Stimulated activated CD4-positive, alpha-beta T cell treated with anti-CD3 and anti-CD28 coated beads, Interleukin-2, amount 100 ng/mL, for 48 hours (primary cell): ENCODE data around the gene GLRX3.

Source experiments
- DNase-seq, 2 donors: peaks; one replicate each; pipeline ENCODE4 v3.0.0-alpha.2; 2020

The GLRX3 gene

DNA sequence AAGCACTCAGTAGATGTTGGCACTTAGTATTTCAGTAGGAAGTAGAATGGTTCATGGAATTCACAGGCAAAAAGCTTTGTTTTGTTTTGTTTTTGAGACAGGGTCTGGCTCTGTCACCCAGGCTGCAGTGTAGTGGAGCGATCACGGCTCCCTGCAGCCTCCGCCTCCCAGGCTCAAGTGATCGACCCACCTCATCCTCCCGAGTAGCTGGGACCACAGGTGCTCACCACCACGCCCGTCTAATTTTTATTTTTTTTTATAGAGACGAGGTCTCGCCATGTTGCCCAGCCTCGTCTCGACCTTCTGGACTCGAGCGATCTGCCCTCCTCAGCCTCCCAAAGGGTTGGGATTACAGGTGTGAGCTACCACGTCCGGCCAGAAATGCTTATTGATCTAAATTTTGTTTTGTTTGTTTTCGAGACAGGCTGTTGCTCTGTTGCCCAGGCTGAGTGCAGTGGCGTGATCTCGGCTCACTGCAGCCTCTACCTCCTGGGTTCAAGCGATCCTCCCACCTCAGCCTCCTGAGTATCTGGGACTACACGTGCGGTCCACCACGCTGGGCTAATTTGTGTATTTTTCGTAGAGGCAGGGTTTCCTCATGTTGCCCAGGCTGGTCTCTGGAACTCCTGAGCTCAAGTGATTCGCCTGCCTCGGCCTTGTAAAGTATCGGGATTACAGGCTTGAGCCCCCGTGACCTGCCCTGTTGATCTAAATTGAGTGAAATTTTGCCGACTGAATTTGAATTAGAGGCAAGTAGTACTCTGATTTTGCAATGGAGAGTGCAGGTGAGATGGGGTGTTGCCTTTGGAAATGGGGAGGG lies 1.7 kb downstream of the GLRX3 start:
- no peak for DNase-seq

DNA sequence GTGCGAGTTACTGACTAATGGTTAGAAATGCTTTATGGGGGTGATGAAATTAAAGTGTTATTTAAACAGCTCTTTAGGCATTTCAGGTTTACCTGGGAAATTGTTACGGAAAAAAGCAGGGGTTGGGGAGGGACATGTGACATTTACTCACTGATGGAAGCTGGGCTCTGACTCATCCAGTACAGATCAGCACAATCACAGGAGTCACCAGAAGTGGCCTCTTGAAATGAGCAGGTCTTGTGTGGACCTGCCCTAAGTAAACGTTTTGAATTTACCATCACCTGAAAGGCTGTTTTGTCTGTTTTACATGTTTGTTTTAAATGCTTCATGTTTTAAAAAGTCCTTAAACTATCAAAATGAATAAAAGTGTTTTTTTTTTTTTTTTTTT lies 2.3 kb downstream of the GLRX3 start:
- peak in 1 of 2 donors; percentile 13 for DNase-seq

DNA sequence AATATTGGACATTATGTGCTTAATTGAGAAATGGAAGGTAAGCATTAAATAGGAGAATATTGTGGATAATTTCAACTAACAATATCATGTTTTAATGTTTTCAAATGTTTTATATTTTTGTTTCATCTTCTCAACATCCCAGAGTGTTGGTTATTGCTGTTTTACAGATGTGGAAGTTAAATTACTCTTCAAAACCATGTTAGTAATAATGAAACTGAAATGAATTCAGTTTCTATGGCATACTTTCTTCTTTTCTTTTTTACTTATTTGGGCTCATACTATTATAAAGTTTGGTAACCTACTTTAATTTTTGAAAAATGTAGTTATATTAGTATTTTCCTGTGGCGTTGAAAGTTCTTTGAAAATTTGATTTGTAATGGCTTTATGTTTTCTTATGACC lies 4.2 kb downstream of the GLRX3 start:
- DNase-seq: no peak

DNA sequence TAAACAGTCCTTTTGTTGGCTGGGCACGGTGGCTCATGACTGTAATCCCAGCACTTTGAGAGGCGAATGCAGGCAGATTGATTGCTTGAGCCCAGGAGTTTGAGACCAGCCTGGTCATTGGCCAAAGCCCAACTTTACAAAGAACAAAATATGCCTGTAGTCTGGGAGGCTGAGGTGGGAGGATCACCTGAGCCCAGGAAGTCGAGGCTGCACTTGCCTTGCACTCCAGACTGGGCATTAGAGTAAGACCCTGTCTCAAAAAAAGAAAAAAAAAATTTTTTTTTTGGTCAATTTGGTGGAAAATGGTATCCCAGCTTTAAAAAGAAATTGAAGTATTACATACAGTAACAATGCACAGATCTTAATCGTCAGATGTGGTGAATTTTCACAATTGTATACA lies 4.8 kb downstream of the GLRX3 start:
- DNase-seq: no peak

DNA sequence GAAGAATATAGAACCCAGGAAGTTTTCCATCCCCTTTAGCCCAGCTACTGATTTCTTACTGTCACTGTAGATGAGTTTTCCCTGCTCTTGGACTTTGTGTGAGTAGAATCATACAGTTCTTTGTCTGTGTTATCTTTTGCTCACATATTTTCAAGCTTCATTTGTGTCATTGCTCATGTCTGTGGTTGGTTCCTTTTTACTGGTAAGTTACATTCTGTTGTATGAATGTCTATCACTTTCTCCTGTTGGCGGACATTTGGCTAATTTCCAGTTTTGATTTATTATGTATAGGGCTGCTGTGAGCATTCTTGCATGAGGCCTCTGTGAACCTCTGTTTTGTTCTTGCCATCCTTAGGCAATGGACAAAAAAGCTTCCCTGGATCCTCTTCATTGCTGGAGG lies 5.3 kb downstream of the GLRX3 start:
- DNase-seq: no peak

- no peak for DNase-seq
Measured at GRCh38 chr10:130141878-130142277, 5.7 kb downstream of the GLRX3 start.

GRCh38 chr10:130146042-130146441 lies 9.9 kb downstream of the GLRX3 start:
- DNase-seq: no peak

DNA sequence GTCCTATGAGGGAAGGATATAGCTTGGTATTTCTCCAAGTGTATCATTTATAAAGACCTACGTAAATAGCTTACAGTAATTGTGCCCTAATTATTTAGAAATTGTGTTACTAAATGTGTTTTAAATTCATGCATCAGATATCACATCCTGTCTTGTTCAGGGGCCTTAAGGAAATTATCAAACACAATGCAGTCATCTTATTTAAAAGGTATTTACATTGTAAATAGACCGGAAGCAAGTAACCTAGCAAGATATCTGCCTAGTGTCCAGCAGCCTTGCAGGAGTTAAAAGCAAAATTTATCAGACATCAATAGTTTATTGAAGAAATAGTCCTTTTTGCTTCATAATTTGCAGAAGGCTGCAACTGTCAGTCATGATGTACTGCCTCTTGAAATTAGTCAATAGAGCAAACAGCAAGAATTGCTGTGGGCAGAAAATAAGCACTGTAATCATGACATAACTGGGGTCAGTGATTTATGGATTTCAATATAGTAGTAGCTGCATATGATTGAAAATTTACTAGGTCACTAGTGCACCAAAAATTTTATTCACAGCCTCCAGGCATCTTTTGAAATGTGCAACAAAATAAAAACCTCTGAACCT lies 23.1 kb downstream of the GLRX3 start:
- DNase-seq: no peak

- no peak for DNase-seq
Measured at GRCh38 chr10:130160775-130161174, 24.6 kb downstream of the GLRX3 start.

DNA sequence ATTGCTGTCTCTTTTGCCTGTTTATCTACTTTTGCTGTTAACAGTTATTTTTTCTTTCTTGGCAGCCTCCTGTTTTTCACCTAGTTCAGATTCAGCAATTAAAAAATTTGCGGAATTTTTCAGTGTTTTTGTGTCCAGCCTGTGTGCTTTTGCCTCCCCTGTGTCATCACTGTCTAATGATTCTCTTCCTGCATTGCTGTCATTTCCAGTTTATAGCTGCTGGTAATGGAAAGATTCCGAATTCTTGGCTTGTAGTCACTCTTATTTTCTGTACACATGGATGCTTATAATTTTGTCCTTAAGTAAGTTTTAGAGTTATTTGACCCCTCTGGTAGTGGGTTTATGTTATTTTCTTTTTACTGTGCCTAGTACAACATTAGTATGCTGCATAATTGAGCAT lies 25.1 kb downstream of the GLRX3 start:
- no peak for DNase-seq

- no peak for DNase-seq
Measured at GRCh38 chr10:130167193-130167592, 31.0 kb downstream of the GLRX3 start.

DNA sequence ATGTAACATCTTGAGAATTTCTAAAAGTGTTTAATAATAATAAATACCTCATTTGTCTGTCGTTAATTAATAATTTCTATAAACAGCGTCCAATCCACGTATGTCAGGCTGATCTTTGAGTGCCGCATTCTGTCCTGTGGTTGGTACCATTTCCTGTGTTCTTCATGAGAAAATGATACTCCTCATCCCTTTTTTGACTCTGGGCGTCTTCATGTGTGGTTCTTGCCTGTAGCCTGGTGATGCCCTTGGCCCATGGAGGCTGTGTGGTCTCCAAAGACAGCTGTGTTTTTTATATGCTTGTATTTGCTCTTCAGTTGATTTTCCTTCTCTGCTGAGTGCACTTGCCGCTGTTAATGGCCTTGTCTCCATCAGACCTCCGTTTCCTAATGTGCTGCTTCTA lies 31.5 kb downstream of the GLRX3 start:
- no peak for DNase-seq

DNA sequence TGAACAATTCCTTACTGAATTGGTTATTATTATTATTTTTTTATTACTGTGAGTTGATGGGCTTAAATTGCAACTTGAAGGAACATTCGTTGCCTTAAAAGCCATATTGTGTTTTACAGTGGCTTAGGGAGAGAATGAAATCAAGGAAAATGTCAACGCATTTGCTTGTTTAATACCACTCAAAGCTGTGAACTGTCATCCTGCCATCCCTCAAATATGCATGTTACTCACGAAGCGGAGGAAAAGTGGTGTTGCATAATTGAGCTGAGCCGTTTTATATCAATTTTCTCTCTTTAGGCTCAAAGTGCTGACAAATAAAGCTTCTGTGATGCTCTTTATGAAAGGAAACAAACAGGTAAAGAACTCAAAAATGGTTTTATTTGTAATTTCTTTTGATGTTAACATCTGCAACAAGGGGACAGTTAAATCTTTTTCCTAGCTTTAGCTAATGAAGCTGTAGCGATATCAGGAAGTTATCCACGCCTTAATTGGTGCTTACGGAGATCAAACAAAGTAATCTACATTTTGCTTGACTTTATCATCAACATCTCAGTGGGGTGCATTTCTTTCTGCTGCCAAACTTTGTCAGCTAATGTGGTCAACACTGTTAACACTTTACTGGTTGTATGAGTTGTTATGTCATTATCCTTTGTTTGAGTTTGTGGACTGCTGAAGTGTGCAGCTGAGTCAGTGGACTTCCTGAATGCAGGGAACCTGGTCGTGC lies 33.1 kb downstream of the GLRX3 start:
- DNase-seq: no peak

DNA sequence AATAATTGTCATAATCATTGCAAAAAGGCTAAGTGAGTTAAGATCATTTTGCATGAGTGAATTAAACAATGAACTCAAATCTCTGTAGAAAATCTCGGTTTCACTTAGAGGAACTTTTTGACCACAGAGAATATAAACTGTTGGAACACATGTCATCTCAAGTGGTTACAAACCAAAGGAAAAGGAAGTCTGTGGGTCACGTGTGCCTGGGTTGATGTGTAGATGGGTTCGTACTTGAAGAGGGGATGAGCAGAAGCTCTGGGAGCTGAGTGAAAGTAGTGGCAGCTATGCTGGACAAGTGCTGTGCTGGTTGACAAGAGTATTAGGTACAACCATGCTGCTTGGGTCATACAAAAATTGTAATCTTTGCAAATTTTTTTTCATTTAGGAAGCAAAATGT lies 35.0 kb downstream of the GLRX3 start:
- DNase-seq: no peak

DNA sequence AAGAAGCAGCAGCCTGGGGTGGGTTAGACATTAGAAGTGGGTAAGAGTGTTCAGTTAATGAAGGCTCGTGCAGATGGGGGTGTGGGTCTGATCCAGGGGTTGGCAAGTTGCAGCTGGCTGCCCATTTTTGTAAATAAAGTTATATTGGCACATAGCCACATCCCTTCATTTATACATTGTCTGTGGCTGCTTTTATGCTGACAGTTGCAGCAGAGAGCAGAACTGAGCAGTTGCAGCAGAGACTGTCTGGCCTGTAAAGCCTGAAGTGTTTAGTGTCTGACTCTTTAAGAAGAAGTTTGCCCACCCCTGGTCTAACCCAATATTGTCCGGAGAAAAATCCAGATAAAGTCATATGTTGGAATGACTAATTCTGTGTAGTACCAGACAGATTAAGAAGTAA lies 38.1 kb downstream of the GLRX3 start:
- DNase-seq: no peak

- DNase-seq: no peak
Measured at GRCh38 chr10:130175074-130175473, 38.9 kb downstream of the GLRX3 start.

GRCh38 chr10:130177250-130177649 lies 41.1 kb downstream of the GLRX3 start:
- DNase-seq: no peak

- DNase-seq: no peak
Measured at GRCh38 chr10:130179640-130180039, 43.4 kb downstream of the GLRX3 start.

GRCh38 chr10:130180416-130180815 lies 44.2 kb downstream of the GLRX3 start:
- DNase-seq: no peak

GRCh38 chr10:130181858-130182257 lies 45.7 kb downstream of the GLRX3 start:
- no peak for DNase-seq

GRCh38 chr10:130185591-130185990 lies 49.4 kb downstream of the GLRX3 start:
- no peak for DNase-seq

DNA sequence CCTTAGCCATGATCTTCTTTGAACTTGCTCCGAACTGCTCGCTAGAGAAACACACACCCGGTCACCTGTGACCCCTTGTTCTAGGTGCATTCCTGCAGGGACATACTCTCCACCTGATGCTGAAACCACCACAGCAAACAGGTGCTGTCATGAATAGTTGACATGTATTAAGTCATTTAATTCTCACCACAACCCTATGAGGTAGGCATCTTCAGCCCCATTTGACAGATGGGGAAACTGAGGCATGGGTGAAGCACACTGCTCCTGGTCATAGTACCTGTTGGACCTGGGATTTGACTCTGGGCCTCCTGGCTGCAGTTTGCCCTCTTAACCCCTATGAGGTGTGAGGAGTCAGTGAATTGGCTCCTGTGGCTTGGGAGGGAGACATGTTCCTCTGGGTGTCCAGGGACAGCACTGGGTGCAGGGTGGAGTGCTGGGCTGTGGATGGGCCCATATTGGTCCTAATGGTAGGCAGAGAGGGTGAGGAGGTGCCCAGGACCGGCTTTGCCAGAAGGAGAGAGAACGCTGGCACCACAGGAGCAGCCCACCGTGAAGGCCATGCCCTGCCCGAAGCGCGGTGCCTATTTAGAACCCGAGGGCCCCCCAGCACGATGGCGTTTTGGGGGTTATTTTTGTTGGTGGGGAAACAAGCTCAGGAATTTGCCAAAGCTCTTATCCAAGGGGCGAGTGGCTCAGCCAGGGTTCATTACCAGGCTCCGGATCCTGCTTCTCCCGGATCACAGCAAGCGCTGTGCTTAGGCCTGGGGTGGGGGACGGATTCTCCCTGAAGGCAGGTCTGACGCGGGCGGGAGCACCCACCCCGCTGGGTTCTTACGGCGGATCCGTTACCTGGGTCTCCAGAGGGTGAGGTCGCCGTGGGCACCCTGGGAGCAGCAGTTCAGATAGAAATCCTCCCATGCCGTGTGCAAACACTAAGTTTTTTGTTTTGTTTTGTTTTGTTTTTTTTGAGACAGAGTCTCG lies 52.3 kb downstream of the GLRX3 start:
- DNase-seq: no peak

GRCh38 chr10:130189608-130190054 lies 53.4 kb downstream of the GLRX3 start:
- no peak for DNase-seq
